DOHH2 (cell line): ENCODE results near the gene DMRTA2.

Experiments
- H3F3A ChIP-seq: fragments of 200-600 bp; sonication (generic), shearing (Covaris generic); 2 replicates; pipeline ENCODE4 v1.6.0; 2016; ENCODE audit warnings: antibody characterized with exemption, mild to moderate bottlenecking; ENCODE audit not compliant: control insufficient read depth, insufficient read depth
- H3K27ac ChIP-seq: fragments of 200-600 bp; sonication (generic); 2 replicates; pipeline ENCODE4 v1.5.1; 2014; ENCODE audit warnings: low read depth, mild to moderate bottlenecking, low read length, moderate library complexity
- H3K27me3 ChIP-seq: fragments of 200-600 bp; sonication (generic); 2 replicates; pipeline ENCODE4 v1.6.1; 2014; ENCODE audit warnings: mild to moderate bottlenecking, low read length, mixed read lengths; ENCODE audit not compliant: control insufficient read depth
- H3K36me3 ChIP-seq: fragments of 200-600 bp; sonication (generic); 2 replicates; pipeline ENCODE4 v1.6.1; 2014; ENCODE audit warnings: mild to moderate bottlenecking, low read length, moderate library complexity, mixed read lengths; ENCODE audit not compliant: control insufficient read depth
- H3K4me1 ChIP-seq: fragments of 200-600 bp; sonication (generic); 2 replicates; pipeline ENCODE4 v1.6.1; 2014; ENCODE audit warnings: mild to moderate bottlenecking, low read length, mixed read lengths; ENCODE audit not compliant: control insufficient read depth
- H3K4me2 ChIP-seq: fragments of 200-600 bp; sonication (generic); 2 replicates; pipeline ENCODE4 v1.6.0; 2014; ENCODE audit warnings: mild to moderate bottlenecking, low read length, moderate library complexity
- H3K4me3 ChIP-seq: fragments of 200-600 bp; sonication (generic); 2 replicates; pipeline ENCODE4 v1.5.1; 2014; ENCODE audit warnings: mild to moderate bottlenecking, low read length, mixed read lengths
- H3K79me2 ChIP-seq: fragments of 200-600 bp; sonication (generic); 2 replicates; pipeline ENCODE4 v1.6.1; 2014; ENCODE audit warnings: mild to moderate bottlenecking, low read length, mixed read lengths; ENCODE audit not compliant: control insufficient read depth
- H3K9me2 ChIP-seq: fragments of 200-600 bp; sonication (generic); replicated peaks from 2 replicates; pipeline ENCODE4 v1.6.1; 2014; ENCODE audit warnings: mild to moderate bottlenecking, low read length, mixed read lengths; ENCODE audit not compliant: control insufficient read depth
- H3K9me3 ChIP-seq: fragments of 200-600 bp; sonication (generic); 2 replicates; pipeline ENCODE4 v1.6.1; 2014; ENCODE audit warnings: antibody characterized with exemption, low read length, mixed read lengths; ENCODE audit not compliant: control insufficient read depth, insufficient read depth
- H4K20me1 ChIP-seq: fragments of 200-600 bp; sonication (generic); 2 replicates; pipeline ENCODE4 v1.6.0; 2014; ENCODE audit warnings: low read depth, mild to moderate bottlenecking, antibody characterized with exemption, low read length, moderate library complexity; ENCODE audit not compliant: control insufficient read depth, insufficient read depth
- EZH2phosphoT487 ChIP-seq: fragments of 200-600 bp; sonication (generic); IDR thresholded peaks from 2 replicates; pipeline ENCODE4 v1.6.1; 2017; ENCODE audit warnings: borderline replicate concordance, mild to moderate bottlenecking, antibody characterized with exemption, low read length, moderate library complexity, mixed read lengths
- TF ChIP-seq, protein P1 (sequence below): fragments of 200-600 bp; sonication (generic); IDR thresholded peaks from one replicate; pipeline ENCODE4 v1.5.1; 2014; ENCODE audit warnings: antibody characterized with exemption, mild to moderate bottlenecking, low read depth, low read length; ENCODE audit not compliant: poor library complexity, severe bottlenecking

Gene DMRTA2

DNA sequence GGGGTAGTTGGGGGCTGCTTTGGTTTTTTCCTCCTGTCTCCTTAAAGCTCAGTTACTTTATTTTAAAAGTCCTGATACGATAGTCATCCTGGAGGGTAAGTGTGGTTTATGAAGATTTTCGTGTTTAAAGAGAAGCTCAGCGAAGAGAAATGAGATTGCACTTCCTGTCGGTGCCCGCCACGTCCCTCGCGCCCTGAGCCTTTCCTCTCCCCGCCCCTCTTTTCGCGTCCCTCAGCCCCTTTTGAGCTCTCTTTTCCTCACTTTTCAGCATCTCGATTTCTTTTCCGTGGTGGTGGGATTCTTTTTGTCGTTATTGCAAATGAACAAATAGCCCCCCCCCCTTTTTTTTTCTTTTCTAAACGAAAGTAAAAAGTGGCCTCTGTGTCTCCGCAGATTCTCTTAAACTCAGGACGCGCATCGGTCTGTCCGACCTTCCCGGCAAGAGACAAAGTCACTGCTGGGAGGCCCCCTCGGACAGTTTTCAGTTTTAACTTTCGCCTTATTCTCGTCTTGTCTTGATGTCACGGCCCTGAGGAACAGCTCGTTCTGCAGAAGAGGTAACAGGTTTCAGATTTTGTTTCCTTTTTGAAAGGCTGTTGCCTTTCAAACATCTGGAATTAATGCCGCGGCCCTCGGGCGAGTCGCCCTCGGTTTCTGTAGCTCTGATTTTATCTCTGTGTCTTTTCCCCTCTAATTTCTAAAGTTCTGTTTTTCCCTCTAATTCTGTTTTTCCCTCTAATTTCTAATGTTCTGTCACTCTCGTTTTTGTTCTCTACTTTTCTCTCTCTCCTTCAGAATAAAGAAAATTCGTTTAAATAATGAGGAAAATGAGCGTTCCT lies 1.0 kb upstream of the DMRTA2 start:
- Histone ChIP-seq H3K79me2 (no peaks in the 10 kb centered on the region), H3K27ac (no peak overlapping the region), H3K27me3 (peaks cover 14% of the 10 kb centered on the region; the same call in 1 of the 2 replicates), H4K20me1 (no peaks in the 10 kb centered on the region), H3F3A (no peaks in the 10 kb centered on the region), H3K9me2 (no peaks in the 10 kb centered on the region), H3K9me3 (no peaks in the 10 kb centered on the region), H3K36me3 (no peaks in the 10 kb centered on the region), H3K4me3 (no peak overlapping the region), H3K4me1 (no peaks in the 10 kb centered on the region), H3K4me2 (no peak overlapping the region)
- TF ChIP-seq, protein P1, sequence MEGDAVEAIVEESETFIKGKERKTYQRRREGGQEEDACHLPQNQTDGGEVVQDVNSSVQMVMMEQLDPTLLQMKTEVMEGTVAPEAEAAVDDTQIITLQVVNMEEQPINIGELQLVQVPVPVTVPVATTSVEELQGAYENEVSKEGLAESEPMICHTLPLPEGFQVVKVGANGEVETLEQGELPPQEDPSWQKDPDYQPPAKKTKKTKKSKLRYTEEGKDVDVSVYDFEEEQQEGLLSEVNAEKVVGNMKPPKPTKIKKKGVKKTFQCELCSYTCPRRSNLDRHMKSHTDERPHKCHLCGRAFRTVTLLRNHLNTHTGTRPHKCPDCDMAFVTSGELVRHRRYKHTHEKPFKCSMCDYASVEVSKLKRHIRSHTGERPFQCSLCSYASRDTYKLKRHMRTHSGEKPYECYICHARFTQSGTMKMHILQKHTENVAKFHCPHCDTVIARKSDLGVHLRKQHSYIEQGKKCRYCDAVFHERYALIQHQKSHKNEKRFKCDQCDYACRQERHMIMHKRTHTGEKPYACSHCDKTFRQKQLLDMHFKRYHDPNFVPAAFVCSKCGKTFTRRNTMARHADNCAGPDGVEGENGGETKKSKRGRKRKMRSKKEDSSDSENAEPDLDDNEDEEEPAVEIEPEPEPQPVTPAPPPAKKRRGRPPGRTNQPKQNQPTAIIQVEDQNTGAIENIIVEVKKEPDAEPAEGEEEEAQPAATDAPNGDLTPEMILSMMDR, result no peak
- TF ChIP-seq EZH2phosphoT487, result no peak

DNA sequence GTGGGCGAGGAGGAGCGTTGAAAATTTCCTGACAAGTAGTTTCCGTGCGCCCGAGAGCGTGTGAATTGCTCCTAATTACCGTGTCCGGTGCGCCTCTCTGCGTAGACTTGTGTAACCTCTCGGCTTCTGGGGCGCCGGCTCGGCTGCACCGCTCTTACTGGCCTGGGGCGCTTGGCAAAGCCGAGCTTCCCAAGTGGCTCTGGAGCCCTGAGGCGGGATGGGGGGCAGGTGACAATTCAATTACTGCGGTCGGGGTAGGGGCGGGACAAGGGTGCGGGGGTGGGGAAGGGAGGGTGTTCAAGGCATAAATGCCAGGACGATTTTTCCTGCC lies 392 bp upstream of the DMRTA2 start:
- Histone ChIP-seq H3K4me3 (no peak overlapping the region), H3K27ac (no peak overlapping the region), H3K4me2 (no peak overlapping the region), H4K20me1 (no peaks in the 10 kb centered on the region), H3K9me2 (no peaks in the 10 kb centered on the region), H3K36me3 (no peaks in the 10 kb centered on the region), H3K79me2 (no peaks in the 10 kb centered on the region), H3F3A (no peaks in the 10 kb centered on the region), H3K4me1 (no peaks in the 10 kb centered on the region), H3K27me3 (peaks cover 14% of the 10 kb centered on the region; the same call in 1 of the 2 replicates), H3K9me3 (peaks cover under 1% of the 10 kb centered on the region; the same call in 1 of the 2 replicates)
- TF ChIP-seq, protein P1, result no peak
- TF ChIP-seq EZH2phosphoT487, result no peak

DNA sequence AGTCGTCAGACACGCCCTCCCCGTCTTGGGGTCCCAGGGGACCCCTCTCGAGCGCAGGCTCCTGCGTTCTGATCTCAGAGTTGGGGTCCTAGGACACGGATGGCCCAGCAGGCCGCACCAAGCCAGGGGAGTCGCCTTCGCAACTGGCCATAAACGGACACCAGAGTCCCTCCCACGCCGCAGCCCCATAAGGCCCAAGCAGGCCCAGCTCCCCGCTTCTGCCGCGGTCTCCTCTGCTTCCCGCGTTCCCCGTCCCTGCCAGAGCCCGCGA lies 633 bp downstream of the DMRTA2 start:
- Histone ChIP-seq H3K4me3 (no peak overlapping the region), H3K27me3 (peaks cover 5% of the 10 kb centered on the region; the same call in 1 of the 2 replicates)

More for the DNA sequence above, 633 bp downstream of the DMRTA2 start:
- no peaks in the 10 kb centered on the region for H3K4me1 ChIP-seq
- no peaks in the 10 kb centered on the region for H3K79me2 ChIP-seq
- H3K27ac ChIP-seq, result no peak overlapping the region
- no peak for TF ChIP-seq EZH2phosphoT487
- TF ChIP-seq, protein P1, result no peak
- H3F3A ChIP-seq, result no peaks in the 10 kb centered on the region
- no peaks in the 10 kb centered on the region for H3K9me2 ChIP-seq
- H4K20me1 ChIP-seq, result no peaks in the 10 kb centered on the region
- H3K4me2 ChIP-seq, result no peak overlapping the region
- H3K36me3 ChIP-seq, result no peaks in the 10 kb centered on the region
- peaks cover 4% of the 10 kb centered on the region; the same call in 1 of the 2 replicates for H3K9me3 ChIP-seq
